A549 treated with DMSO at 1 μM for 4 hours (cell line): ENCODE measurements around the gene TCEAL9. TPM values are rescaled to one million over a fixed set of nuclear protein-coding genes. Genes with fewer than 3 reads are reported as not detected.

ENCODE experiments used
- total RNA-seq: library from RNA; stranded (reverse); fragments of 200-300 nt; extraction: Qiagen RNA extraction; gene quantifications from 5 replicates; pipeline ENCODE4 v1.2.3, GENCODE V29; 2022; ENCODE audit warnings: low read depth

TCEAL9 gene, protein sequence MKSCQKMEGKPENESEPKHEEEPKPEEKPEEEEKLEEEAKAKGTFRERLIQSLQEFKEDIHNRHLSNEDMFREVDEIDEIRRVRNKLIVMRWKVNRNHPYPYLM
- 77.4 to 137 TPM (median 86.2 TPM) in 5 replicates for total RNA-seq

DNA sequence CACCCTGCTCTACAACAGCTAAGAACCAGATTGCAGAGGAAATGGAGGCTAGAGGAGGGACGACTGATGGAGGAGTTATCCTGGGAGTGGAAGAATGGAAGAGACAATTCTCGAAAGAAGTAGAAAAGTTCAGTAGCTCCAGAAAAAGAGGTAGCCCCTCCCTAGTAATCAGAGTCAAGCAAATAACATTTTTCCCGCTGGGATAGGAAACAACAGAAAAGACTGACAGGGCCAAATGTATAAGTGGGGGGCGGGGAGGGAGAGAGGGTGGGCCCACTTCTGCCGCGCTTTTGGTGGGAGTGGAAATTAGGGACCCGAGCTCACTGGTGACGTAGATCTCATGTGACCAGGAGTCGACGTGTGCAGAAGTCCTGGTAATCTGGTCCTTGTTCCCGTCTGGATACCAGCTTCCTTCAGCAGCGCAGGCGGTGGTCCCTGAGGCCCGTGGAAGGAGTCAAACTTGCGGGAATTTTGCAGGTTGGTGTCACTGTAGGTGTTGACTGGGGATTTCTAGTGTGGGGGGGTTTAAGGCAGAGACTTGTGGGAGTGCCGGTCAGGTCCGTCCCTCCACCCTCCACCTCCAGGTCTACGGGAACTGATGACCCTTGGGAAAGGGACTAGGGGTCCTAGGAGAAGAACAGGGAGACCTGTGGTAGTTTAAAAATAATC, at the start of gene TCEAL9:
TSS of gene TCEAL9 (plus strand) at position 377 of the 669 bp plus-strand sequence. CDS start 1,179 bp downstream, outside the sequence.

DNA sequence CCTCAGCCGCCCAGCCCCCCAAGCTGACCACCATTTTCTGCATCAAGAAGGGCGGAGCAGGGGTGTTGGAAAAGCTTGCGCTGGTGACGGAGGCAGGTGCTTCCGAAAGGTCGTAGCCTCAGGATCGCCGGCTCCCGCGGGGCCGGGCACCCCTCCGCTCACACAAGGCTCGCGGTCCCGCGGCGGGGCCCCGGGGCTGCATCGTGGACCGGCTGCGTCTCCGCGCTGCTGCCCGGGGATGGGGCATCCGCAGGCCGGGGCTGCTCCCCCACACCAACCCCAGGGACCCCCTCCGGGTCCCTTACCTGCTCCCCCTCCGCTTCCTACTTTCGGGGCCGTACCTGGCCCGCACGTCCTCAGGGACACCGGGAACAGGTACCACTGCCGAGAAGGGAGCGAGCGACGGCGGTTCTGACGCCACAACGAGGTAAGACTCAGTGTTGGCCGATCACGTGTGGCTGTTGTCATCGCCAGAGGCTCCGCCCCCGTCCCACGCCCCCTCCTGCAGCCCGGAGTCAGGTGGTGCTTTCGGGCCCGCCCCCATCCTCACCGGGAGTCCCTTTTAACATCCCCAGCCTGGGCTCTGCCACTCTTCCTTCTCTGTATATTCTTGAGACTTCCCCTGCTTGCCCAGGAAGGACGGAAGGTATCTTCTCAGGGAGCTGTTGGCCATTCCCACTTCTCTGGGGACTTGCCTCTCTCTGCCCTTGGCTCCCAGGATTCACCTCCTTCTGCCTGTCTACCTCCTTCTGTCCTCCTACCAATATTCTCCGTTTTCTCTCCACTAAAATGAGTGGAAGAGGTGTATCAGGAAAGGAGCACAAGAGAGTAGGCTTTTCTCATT, 45.5 kb upstream of the TCEAL9 start, which contains the start of gene BEX2:
TSS of gene BEX2 (minus strand) at position 436 of the 844 bp plus-strand sequence. CDS start 1,014 bp downstream, outside the sequence.

GRCh38 chrX:103329991-103330390, 26.3 kb upstream of the TCEAL9 start, which contains the start of gene TCEAL7:
Gene TCEAL7 (plus strand): TSS chrX:103330239. CDS start chrX:103331404, 1,165 bp downstream.

DNA sequence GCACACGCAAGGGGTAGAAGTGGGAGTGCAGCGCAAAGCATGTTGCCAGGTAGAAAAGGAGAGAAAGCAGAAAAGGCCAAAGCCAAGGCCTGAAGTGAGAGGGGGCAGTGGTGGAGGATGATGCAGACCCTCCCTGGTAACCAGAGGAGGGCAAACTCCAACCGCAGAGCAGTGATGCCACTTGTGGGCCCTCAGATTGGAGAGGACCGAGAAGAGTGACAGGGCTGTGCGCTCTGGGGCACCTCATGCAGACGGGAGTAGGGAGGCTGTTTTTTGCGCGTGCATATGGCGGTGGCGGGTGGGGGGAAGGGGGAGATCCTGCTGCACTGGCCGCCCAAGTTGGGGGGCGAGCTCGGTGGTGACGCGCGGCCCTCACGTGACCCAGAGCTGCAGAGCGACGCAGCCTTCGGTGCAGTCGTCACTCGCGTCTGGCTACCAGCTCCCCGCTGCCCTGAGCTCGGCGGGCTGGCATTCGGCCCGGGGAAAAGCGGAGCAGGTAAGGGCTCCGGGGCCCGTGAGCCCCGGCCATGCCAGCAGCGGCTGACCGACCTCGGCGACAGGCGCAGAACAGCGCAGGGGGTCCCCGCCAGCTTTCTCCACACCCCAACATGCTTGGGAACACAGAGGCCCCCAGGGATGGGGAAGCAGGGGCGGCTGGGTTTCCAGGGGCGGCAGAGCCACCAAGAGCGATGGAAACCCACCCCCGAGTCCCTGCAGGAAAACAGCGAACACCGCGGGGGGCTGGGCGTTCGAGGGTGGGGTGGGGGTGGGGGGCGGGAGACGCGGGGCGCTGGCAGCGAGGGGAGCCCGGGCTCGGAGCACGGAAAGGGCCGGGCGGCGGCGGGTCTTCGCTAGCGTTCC, 20.0 kb downstream of the TCEAL9 start, which contains the start of gene BEX3:
TSS of gene BEX3 (plus strand) at position 421 of the 861 bp plus-strand sequence. CDS start 984 bp downstream, outside the sequence.

Other genes starting within 250 kb of the TCEAL9 start
- 1.9 to 3.5 TPM (median 2.0 TPM) in 5 replicates for gene BEX4, start 141.4 kb upstream of the TCEAL9 start, total RNA-seq
- gene TCEAL8, start 101.4 kb upstream of the TCEAL9 start, total RNA-seq = 24.8 to 38.1 TPM (median 30.7 TPM) in 5 replicates
- not detected in 5 replicates for gene TCEAL5, start 79.8 kb upstream of the TCEAL9 start, total RNA-seq
- gene BEX2, start 45.5 kb upstream of the TCEAL9 start, total RNA-seq = 8.5 to 13.9 TPM (median 9.9 TPM) in 5 replicates
- gene TCEAL7, start 26.3 kb upstream of the TCEAL9 start, total RNA-seq = not detected in 5 replicates
- 225 to 246 TPM (median 237 TPM) in 5 replicates for gene BEX3, start 20.0 kb downstream of the TCEAL9 start, total RNA-seq
- 0.05 TPM in 1 of 5 replicates, not detected in the others for gene RAB40A, start 163.0 kb downstream of the TCEAL9 start, total RNA-seq
- 104 to 152 TPM (median 110 TPM) in 5 replicates for gene TCEAL4, start 229.0 kb downstream of the TCEAL9 start, total RNA-seq